Epithelial cell of esophagus (primary cell): ENCODE results near the gene TEPSIN.

Source experiments
- DNase-seq: peaks from one replicate; pipeline ENCODE4 v3.0.0; 2010; ENCODE audit warnings: low read depth
- H3K4me3 ChIP-seq: 2 replicates; pipeline ENCODE4 v1.5.1; 2011; ENCODE audit warnings: mild to moderate bottlenecking, low read length, control low read depth
- TF ChIP-seq, protein P1 (sequence below): IDR thresholded peaks from 2 replicates; pipeline ENCODE4 v1.5.1; 2011; ENCODE audit warnings: low read depth, mild to moderate bottlenecking, low read length, control low read depth, inconsistent platforms; ENCODE audit not compliant: insufficient read depth; ENCODE audit errors: missing control alignments

Gene TEPSIN

DNA sequence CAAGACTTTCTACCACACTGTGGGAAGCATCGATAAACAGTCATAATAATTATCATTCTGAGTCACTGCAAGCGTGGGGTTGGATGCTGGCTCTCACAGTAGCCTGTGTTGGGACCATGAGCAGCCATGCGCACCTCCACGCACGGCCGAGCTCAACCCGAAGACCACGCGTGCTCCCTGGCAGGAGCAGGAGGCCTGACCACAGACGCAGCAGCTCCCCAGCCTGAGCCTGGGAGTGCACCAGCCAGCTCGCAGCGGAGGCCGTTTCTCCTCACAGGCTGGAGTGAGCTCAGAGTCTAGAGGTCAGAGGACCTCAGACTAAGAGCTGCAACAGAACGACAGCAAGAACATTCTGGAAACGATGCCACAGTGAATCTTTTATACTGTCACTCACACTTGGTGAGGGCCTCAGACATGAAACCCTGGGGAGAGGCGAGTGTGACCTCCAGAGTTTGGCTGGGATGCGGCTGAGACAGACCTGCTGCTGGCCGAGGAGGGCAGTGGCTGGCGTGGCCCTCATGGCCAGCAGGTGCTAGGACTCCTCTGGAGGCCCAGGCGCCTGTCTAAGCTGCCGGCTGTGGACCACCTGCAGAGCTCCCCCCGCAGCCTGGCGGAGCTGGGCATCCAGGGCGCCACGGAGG is 6.3 kb upstream of the TEPSIN start:
- H3K4me3 ChIP-seq, result no peak overlapping the region
- TF ChIP-seq, protein P1, sequence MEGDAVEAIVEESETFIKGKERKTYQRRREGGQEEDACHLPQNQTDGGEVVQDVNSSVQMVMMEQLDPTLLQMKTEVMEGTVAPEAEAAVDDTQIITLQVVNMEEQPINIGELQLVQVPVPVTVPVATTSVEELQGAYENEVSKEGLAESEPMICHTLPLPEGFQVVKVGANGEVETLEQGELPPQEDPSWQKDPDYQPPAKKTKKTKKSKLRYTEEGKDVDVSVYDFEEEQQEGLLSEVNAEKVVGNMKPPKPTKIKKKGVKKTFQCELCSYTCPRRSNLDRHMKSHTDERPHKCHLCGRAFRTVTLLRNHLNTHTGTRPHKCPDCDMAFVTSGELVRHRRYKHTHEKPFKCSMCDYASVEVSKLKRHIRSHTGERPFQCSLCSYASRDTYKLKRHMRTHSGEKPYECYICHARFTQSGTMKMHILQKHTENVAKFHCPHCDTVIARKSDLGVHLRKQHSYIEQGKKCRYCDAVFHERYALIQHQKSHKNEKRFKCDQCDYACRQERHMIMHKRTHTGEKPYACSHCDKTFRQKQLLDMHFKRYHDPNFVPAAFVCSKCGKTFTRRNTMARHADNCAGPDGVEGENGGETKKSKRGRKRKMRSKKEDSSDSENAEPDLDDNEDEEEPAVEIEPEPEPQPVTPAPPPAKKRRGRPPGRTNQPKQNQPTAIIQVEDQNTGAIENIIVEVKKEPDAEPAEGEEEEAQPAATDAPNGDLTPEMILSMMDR, result no peak
- no peak for DNase-seq

DNA sequence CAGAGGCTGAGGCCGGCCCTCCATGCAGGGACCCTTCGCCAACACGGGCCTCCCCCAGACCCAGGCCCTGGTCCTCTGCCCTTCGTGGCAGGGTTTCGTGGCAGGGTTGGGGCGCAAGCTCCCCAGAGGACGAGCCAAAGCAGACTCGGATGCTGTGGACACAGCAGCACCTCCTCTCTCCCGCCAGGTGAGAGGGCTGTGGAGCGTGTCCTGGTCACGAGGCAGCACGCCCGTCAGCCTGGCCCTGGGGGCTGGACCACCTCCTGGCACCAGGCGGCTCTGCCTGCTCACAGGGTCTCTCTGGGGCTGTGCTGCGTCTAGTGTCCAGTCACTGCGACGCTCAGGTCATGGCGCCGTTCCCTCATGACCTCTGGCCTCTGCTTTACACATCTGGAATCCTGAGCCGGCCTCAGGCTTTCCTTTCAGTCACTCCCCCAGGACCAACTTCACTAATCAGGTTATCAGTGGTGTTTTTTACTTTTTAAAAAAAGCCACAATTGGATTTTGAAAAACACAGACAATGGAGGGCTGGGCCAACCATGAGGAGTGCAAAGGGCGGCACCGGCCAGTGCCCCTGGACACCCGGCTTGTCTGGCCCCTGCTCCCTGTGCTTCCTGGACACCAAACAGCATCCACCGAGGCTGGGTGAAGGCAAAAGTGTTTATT is 5.6 kb upstream of the TEPSIN start:
- H3K4me3 ChIP-seq, result no peak overlapping the region
- TF ChIP-seq, protein P1, result no peak
- no peak for DNase-seq

DNA sequence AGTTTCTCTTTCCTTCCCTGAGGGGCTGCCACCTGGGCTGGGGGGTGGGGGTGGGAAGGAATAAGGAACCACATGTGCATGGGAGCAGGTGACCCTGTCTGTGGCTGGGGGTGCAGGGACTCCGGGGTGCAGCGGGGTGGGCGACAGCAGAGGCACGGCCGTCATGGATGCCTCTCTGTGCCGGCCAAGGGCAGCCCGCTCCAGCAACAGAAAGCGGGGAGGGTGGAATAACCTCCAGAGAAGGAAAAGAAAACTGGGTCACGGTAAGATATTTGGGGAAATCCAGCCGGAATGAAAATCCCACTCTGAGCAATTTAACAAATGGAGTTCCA is 4.4 kb upstream of the TEPSIN start:
- DNase-seq, result no peak
- H3K4me3 ChIP-seq, result no peak overlapping the region
- TF ChIP-seq, protein P1, result no peak

DNA sequence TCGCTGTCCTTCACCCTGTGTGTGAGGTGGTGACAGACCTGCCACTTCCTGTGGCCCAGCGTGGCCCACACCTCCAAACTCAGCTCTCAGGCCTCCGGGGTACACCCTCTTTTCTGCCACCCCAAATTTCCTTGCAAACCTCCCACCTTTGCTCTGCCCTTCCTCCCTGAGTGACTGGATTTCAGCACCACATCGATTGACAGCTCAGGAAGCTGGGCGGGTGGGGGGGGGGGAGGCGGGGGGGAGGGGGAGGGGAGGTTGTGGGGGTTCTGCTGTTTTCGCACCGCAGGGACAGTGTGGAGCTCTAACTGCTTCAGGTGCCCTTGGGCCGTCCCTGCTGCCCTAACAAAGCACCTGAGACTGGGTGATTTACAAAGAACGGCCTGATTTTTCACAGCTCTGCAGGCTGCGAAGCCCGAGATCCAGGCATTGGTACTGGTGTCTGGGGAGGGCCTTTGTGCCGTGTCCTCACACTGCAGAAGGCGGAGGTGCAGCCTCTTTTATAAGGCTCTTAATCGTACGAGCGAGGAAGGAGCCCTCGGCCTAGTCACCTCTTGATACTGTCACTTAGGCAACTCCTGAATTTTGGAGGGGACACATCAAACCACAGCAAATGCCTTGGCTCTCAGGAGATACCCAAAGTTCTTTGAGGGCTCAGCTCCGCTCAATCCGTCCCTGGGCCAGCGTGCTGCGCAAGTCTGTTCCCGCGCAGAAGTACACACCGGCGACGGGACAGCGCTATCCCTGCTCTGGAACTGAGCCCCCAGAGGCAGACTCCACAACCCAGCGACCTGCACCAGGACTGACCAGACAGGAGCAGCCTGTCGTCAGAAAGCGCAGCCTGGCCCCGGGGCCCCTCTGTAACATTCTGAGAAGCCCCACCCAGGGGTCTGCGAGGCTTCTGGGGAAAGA is 3.8 kb upstream of the TEPSIN start:
- no peak overlapping the region for H3K4me3 ChIP-seq
- DNase-seq, result no peak
- TF ChIP-seq, protein P1, result no peak

DNA sequence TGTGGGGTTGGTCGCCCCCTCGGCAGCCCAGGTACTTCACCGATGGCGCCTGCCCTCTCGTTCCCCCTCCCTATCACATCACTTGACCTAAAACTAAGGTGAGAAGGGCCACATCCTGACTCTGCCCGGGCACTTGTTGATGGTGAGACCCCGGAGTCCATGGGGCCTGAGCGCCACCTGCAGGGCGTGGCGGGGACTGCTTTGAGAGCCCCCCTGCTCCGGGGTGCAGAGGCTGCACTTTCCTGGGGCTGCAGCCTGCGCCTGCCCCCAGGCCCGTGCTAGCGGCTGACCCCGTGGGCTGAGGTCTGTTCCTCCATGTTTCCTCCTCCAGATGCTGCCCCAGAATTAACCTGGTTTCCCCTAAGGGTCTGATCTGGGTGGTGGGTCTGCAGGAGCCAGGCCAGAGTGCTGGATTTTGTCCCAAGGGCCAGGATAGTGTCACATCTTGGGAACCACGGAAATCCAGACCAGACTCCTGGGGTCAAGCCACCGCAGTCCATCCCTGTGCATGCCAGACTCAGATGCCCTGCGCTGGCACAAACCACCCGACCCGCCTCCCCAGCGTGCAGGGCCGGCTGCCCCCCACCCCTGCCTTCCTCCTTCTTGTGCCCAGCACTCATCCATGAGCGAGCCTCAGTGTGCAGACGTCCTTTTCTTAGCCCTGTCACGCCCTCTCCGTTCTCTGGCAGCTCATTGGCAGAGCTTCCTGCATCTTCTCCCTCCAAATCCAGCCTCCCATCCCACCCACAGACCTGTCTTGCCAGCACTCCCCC is 3.0 kb upstream of the TEPSIN start:
- TF ChIP-seq, protein P1, result peak; percentile 71
- no peak overlapping the region for H3K4me3 ChIP-seq
- DNase-seq, result peak; percentile 40

DNA sequence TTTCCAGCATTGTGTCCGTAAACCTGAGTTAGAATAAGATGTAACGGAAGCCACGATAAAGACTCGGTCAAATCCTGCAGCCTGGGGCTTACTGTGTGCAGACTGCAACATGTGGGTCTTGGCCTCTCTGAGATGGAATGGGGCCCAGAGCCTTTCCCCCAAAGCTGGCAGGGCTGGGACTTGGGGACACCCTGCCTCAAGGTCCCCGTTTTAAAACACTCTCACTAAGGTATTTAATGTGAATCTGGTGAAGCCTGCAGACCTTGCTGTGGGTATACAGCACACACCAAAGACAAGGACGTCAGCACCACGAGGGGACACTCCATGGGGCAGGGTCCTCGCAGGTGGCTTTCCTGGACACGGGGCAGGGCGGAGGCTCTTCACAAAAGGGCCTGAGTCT is 2.3 kb upstream of the TEPSIN start:
- no peak overlapping the region for H3K4me3 ChIP-seq
- TF ChIP-seq, protein P1, result no peak
- DNase-seq, result no peak
